ENCODE measurements around the gene CALML5. TPM values are rescaled to one million over a fixed set of nuclear protein-coding genes. Genes with fewer than 3 reads are reported as not detected.

CALML5 gene
- total RNA-seq, 1 donor, result not detected

DNA sequence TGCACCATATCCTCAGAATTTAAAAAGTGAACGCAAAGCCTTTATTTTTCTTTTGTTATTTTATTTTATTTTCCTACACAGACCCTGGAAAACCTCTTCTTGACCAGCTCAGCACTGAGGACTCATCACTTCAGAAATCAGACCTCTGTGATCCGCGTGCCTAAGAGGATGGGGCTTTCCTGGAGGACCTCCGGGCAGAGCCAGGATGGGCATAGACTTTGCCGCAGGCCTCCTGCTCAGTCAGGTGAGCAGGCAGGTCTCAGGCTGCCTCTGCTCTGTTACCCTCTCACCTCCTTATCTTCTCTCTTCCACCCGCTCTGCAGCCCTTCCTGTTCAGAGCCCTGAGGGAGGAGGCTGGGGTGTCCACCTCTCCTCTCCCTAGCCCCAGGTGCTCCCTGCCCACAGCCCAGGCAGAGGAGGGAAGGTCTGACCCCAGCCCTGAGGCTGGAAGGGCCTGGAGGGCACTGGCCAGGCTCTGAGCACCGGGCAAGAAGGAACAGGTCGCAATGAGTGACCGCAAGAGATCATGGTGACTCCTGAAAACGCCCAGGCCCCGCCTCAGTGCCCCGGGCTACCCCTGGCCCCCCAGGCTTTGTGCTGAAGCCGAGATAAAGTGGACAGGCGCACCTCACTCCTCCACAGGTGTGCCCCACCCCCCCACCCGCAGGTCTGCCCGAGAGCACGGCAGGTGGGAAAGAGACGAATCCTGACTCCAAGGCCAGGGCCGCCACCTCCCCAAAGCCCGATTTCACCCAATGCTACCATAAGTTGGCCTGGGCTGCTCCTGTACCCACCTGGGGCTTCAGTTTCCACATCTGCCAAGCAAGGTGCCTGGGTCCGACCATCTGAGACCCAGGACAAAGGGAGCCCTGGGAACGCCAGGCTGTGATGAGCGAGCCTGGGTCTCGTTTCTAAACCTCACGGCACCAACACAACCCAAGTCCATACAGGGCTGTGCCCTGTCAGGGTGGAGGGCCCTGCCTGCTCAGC is 2.8 kb downstream of the CALML5 start:
- DNase-seq (ENCODE audit: low read depth), result no peak
- TF ChIP-seq, protein P1, sequence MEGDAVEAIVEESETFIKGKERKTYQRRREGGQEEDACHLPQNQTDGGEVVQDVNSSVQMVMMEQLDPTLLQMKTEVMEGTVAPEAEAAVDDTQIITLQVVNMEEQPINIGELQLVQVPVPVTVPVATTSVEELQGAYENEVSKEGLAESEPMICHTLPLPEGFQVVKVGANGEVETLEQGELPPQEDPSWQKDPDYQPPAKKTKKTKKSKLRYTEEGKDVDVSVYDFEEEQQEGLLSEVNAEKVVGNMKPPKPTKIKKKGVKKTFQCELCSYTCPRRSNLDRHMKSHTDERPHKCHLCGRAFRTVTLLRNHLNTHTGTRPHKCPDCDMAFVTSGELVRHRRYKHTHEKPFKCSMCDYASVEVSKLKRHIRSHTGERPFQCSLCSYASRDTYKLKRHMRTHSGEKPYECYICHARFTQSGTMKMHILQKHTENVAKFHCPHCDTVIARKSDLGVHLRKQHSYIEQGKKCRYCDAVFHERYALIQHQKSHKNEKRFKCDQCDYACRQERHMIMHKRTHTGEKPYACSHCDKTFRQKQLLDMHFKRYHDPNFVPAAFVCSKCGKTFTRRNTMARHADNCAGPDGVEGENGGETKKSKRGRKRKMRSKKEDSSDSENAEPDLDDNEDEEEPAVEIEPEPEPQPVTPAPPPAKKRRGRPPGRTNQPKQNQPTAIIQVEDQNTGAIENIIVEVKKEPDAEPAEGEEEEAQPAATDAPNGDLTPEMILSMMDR (IDR thresholded peaks at IDR 0.05; ENCODE audit: insufficient read depth, low read depth, low read length), result no peak
- H3K4me3 ChIP-seq (ENCODE audit: low read depth, low read length), result no peak overlapping the region

DNA sequence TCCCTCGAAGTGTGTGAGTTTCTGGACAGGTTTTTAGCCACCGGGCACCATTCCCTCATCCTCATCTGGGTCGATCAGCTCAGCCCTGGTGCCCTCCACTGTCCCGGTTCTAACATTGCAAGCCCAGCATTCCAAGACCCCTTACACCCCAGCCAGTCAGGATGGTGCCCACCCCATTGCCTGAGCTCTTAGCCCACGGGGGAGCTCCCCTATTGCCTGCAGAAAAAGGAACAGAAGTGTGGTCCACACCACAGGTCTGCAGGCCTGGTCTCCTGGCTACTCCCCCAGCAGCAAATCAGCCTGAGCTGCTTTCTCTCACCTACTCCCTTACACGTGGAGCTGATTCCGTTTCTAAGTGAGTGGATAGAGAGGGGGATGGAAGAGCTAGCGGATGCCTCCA is 4.8 kb downstream of the CALML5 start:
- H3K4me3 ChIP-seq (ENCODE audit: low read depth, low read length), result no peak overlapping the region
- DNase-seq (ENCODE audit: low read depth), result no peak
- TF ChIP-seq, protein P1 (IDR thresholded peaks at IDR 0.05; ENCODE audit: insufficient read depth, low read depth, low read length), result no peak

DNA sequence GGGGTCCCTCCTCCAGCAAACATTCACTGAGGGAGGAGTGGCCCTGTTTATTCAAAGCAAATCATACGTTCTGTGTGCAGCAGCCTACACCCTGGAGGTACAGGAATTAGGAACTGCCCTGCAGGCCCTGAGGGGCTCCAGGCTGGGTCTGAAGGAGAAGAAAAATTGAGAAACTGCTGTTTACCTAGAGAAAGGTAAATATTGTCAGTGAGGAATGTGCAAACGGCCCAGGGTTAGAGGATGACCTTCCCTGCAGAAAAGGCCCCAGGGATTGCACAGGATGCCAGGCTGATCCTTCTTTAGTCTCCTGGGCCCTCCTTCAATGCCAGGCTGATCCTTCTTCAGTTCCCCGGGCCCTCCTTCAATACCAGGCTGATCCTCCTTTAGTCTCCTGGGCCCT is 5.7 kb downstream of the CALML5 start:
- DNase-seq (ENCODE audit: low read depth), result no peak
- H3K4me3 ChIP-seq (ENCODE audit: low read depth, low read length), result no peak overlapping the region
- TF ChIP-seq, protein P1 (IDR thresholded peaks at IDR 0.05; ENCODE audit: insufficient read depth, low read depth, low read length), result no peak

DNA sequence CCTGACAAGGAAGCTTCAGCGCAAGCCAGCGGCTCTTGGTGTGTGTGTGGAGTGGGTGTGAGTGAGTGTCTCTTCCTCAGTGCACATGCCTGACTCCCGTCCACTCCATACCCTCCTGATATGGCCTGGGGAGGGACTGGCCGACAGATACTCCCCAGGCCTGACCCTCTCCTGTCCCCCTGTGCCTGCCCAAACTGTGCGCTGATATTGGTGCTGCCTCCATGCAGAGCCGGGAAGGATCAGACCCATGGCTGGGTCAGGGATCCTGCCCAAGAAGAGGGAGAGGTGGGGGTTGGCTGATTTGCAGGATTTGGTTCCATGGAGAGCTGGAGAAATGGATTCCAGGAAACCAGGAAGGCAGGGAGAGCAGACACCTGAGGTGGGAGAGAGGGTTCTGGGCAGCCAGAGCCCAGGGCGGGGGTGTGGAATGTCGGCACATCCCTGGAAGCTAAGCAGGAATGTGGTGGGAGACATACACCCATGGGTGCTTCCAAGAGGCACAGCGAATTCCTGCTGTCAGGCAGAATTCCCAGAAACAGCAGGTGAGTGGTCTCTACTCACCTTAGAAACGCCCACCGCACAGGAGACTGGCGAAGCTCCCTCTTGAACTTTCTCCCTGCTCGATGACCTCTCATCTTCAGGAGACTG is 6.3 kb downstream of the CALML5 start:
- no peak overlapping the region for H3K4me3 ChIP-seq (ENCODE audit: low read depth, low read length)

DNA sequence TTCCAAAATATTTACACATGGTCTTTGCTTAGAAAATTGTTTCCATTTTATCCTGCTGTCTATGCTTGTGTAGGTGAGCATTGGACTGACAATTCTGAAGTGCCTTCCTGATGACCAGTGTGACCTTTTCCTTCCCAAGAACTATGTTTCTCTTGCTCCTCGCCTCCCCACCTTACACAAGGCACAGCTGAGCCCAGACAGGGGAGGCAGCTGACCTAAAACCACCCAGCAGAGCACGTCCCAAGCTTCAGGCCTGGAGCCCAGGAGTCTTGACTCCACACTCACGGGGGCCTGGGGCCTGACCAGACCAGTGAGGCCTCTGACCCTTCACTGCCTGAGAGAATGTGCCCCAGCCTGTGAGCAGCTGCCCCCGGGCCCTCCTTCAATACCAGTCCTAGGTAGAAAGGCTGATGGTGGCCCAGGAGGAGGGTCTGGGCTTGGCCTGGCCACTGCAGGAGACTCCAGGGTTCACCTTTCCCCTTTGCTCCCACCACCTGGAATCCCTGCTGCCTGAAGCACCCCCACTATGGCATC is 7.0 kb downstream of the CALML5 start:
- H3K4me3 ChIP-seq (ENCODE audit: low read depth, low read length), result no peak overlapping the region
- DNase-seq (ENCODE audit: low read depth), result no peak
- TF ChIP-seq, protein P1 (IDR thresholded peaks at IDR 0.05; ENCODE audit: insufficient read depth, low read depth, low read length), result no peak

More for the DNA sequence above, 6.3 kb downstream of the CALML5 start:
- no peak for DNase-seq (ENCODE audit: low read depth)
- TF ChIP-seq, protein P1 (IDR thresholded peaks at IDR 0.05; ENCODE audit: insufficient read depth, low read depth, low read length), result no peak

DNA sequence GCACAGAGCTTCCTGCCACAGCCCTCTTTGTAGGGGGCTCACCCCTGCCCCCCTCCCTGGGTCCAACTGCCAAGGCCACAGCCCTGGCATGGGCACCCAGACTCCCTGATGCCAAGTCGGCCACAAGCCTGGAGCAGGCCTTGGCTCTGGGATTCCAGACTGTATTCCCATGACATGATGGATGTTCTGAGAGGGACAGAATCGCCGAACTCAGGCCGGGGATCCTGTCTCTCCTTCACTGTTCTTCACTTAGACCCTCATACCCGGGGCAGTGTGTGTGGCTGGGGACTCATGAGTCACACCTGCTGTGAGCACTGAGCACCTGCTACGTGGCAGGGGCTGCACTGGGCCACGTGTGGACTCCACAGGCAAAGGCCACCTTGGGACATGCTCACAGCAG is 7.9 kb downstream of the CALML5 start:
- H3K4me3 ChIP-seq (ENCODE audit: low read depth, low read length), result no peak overlapping the region
- TF ChIP-seq, protein P1 (IDR thresholded peaks at IDR 0.05; ENCODE audit: insufficient read depth, low read depth, low read length), result no peak
- DNase-seq (ENCODE audit: low read depth), result no peak
